AG04449 (cell line): ENCODE results near the gene MAP3K19.

Experiments used
- CTCF ChIA-PET: fragments of 350-600 bp; formaldehyde crosslinking; extraction: SDS; loops from one replicate; lab custom pipeline; 2021; ENCODE audit warnings: antibody characterized with exemption; lab: Yijun Ruan, JAX
- POLR2A ChIA-PET: fragments of 400-600, 350-600 bp; formaldehyde crosslinking; extraction: SDS; loops from one replicate; lab custom pipeline; 2020; ENCODE audit warnings: antibody characterized with exemption, inconsistent platforms; lab: Yijun Ruan, JAX
- DNase-seq: peaks from one replicate; pipeline ENCODE4 v3.0.0-alpha.2; 2010; ENCODE audit warnings: low read depth, low spot score
- H3K4me3 ChIP-seq: 2 replicates; pipeline ENCODE4 v1.5.1; 2011; ENCODE audit warnings: low read depth, mild to moderate bottlenecking, control low read depth, low read length
- CTCF ChIP-seq: IDR thresholded peaks from one replicate; pipeline ENCODE4 v1.5.1; 2011; ENCODE audit warnings: mild to moderate bottlenecking, moderate library complexity, low read length, control low read depth, inconsistent platforms; ENCODE audit not compliant: insufficient read depth; ENCODE audit errors: missing control alignments

The MAP3K19 gene

GRCh38 chr2:134919341-134920210 is 127.7 kb downstream of the MAP3K19 start:
- no peak for TF ChIP-seq CTCF
- CTCF ChIA-PET: interaction anchor here (0.5 to 2.4 kb wide), 2 partner anchors 135 to 468 kb away, joined by 4 to 9 read pairs; no protein-coding TSS in a partner anchor
- POLR2A ChIA-PET: no interaction called here
- peak overlapping the region; percentile 94 for H3K4me3 ChIP-seq
- no peak for DNase-seq

- POLR2A ChIA-PET: interaction anchor here (1.3 kb wide), 1 partner anchor 9 kb away, joined by 4 read pairs; no protein-coding TSS in a partner anchor
- no peak for TF ChIP-seq CTCF
- peak within 1 kb of the TSS; percentile 94 for H3K4me3 ChIP-seq
- CTCF ChIA-PET: interaction anchor here (0.5 to 2.4 kb wide), 3 partner anchors 11 to 467 kb away, joined by 3 to 9 read pairs (median 4); no protein-coding TSS in a partner anchor
- DNase-seq: peak; percentile 94
Measured at GRCh38 chr2:134918526-134919340, 128.5 kb downstream of the MAP3K19 start, which contains the start of gene CCNT2. CCNT2 (plus strand) TSS chr2:134918822; CDS start chr2:134918855, 33 bp downstream.

GRCh38 chr2:134917888-134918525 is 129.2 kb downstream of the MAP3K19 start:
- POLR2A ChIA-PET: interaction anchor here (0.6 to 1.3 kb wide), 2 partner anchors 9 to 16 kb away, joined by 3 to 4 read pairs; no protein-coding TSS in a partner anchor
- CTCF ChIA-PET: interaction anchor here (0.6 to 2.4 kb wide), 5 partner anchors 11 to 467 kb away, joined by 3 to 9 read pairs (median 3); no protein-coding TSS in a partner anchor
- peak overlapping the region; percentile 94 for H3K4me3 ChIP-seq
- peak; percentile 35 for TF ChIP-seq CTCF
- peak; percentile 56 for DNase-seq

- peak overlapping the region; percentile 94 for H3K4me3 ChIP-seq
- no peak for TF ChIP-seq CTCF
- no peak for DNase-seq
- ChIA-PET CTCF (interaction anchor here (0.6 to 1.3 kb wide), 3 partner anchors 19 to 466 kb away, joined by 3 to 6 read pairs (median 3); no protein-coding TSS in a partner anchor), POLR2A (interaction anchor here (0.6 to 1.3 kb wide), 2 partner anchors 10 to 17 kb away, joined by 3 to 4 read pairs; no protein-coding TSS in a partner anchor)
Measured at GRCh38 chr2:134917360-134917865, 129.8 kb downstream of the MAP3K19 start.
